SK-N-MC (cell line): ENCODE results near the gene TRAPPC3.

Source experiments
- EZH2 ChIP-seq: fragments of 200-600 bp; sonication (generic); IDR thresholded peaks from one replicate; pipeline ENCODE4 v1.6.1; 2017; ENCODE audit warnings: antibody characterized with exemption
- FOXP2 ChIP-seq: optimal IDR thresholded peaks from 2 replicates; pipeline ENCODE3; 2011; ENCODE audit warnings: mild to moderate bottlenecking, moderate library complexity; ENCODE audit not compliant: insufficient read depth; ENCODE audit errors: extremely low read length, control extremely low read depth
- POLR2AphosphoS5 ChIP-seq: IDR thresholded peaks from 2 replicates; pipeline ENCODE4 v1.6.1; 2012; ENCODE audit warnings: mild to moderate bottlenecking, low read depth, low read length, borderline replicate concordance

DNA sequence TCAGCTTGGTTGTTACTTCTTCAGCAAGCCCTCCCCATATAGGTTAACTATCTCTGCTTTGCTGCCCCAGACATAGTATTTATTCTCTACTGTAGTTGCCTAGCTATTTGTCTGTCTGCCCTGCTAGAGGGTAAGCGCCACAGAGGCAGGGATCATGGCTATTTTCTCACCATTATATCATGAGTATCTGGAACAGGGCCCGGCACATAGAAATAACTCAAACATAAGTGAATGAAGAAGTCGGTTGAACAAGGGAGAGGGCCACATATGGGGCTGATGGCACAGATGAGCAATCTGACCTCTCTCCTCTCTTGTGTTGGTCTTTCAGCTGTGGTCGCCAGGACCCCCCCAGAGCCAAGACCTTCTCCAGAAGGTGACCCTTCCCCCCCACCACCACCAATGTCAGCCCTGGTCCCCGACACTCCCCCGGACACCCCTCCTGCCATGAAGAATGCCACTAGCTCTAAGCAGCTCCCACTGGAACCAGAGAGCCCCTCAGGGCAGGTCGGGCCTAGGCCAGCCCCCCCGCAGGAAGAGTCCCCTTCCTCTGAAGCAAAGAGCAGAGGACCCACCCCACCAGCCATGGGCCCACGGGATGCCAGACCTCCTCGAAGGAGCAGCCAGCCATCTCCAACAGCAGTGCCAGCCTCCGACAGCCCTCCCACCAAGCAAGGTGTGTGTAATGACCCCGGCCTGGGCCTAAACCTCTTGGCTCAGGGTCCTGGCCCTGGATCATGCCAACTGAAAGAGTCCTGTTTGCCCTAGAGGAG lies 21.5 kb upstream of the TRAPPC3 start:
- TF ChIP-seq POLR2AphosphoS5: no peak
- TF ChIP-seq EZH2: no peak
- TF ChIP-seq FOXP2: no peak
